ENCODE results near the gene VWA1. TPM values are rescaled to one million over a fixed set of nuclear protein-coding genes. Genes with fewer than 3 reads are reported as not detected.
A peak's percentile ranks its signal among the peaks of the same experiment; 100 is the strongest.
"Not testable (repeated sequence)": the region's sequence is repeated elsewhere in the genome, so short reads cannot be mapped to it uniquely, and the experiment has no call there.

The VWA1 gene
- polyA plus RNA-seq, 1 of the 3 experiments (the other 2 are of a cell fraction): 7.4 TPM

- no peak overlapping the region for H3K4me3 ChIP-seq (ENCODE audit: low read depth in 2 of 2, low read length in 1 of 2)
- CTCF ChIA-PET: interaction anchor here (0.8 to 1.3 kb wide), 2 partner anchors 37 to 42 kb away, joined by 3 to 4 read pairs; no protein-coding TSS in a partner anchor
- H3K36me3 ChIP-seq (replicated peaks in 1 of 2; ENCODE audit: control insufficient read depth in 1 of 2, insufficient read depth in 2 of 2, low read length in 1 of 2): no peaks in the 10 kb centered on the region
- 69% methylated on average over 3 of the region's 26 CpGs for WGBS (ENCODE audit: low lambda C conversion rate)
- H3F3A ChIP-seq (replicated peaks; ENCODE audit: insufficient read depth): no peaks in the 10 kb centered on the region
- H3K9me3 ChIP-seq: no peaks in the 10 kb centered on the region
- no peak overlapping the region for H2AFZ ChIP-seq (ENCODE audit: low read depth)
- H3K27me3 ChIP-seq (ENCODE audit: insufficient read depth): no peaks in the 10 kb centered on the region
- no peak for TF ChIP-seq TEAD4 (IDR thresholded peaks at IDR 0.05; ENCODE audit: borderline replicate concordance, insufficient read depth)
- TF ChIP-seq USF2 (IDR thresholded peaks at IDR 0.05; ENCODE audit: borderline replicate concordance, low read depth, low read length): no peak
- peak; percentile 34; the same call in 1 of the 2 replicates for TF ChIP-seq MXI1 (IDR thresholded peaks at IDR 0.05; ENCODE audit: low read depth, low read length)
- TF ChIP-seq NRF1 (IDR thresholded peaks at IDR 0.05; ENCODE audit: low read depth, low read length): no peak
- peak overlapping the region in 1 of 2 experiments; percentile 48; a peak in 1 of 4 replicates for H3K27ac ChIP-seq (ENCODE audit: low read depth in 2 of 2, low read length in 1 of 2)
- no peak overlapping the region for H3K4me2 ChIP-seq
- no peak overlapping the region for H3K9ac ChIP-seq
- no peaks in the 10 kb centered on the region for H3K79me2 ChIP-seq (ENCODE audit: insufficient read depth)
- peak; percentile 85 for DNase-seq
- peaks cover 0 to 13% of the 10 kb centered on the region in 2 experiments; a peak in 1 of 4 replicates for H3K4me1 ChIP-seq (ENCODE audit: control insufficient read depth in 1 of 2, insufficient read depth in 2 of 2, low read depth in 1 of 2, low read length in 1 of 2)
- POLR2A ChIA-PET: no interaction called here
- no peaks in the 10 kb centered on the region for H4K20me1 ChIP-seq (ENCODE audit: insufficient read depth)
- H3K9me2 ChIP-seq: no peaks in the 10 kb centered on the region
Observed at GRCh38 chr1:1462318-1462966, 27.0 kb downstream of the VWA1 start.

GRCh38 chr1:1463312-1463711 is 27.8 kb downstream of the VWA1 start:
- H4K20me1 ChIP-seq (ENCODE audit: insufficient read depth): no peaks in the 10 kb centered on the region
- no peaks in the 10 kb centered on the region for H3K79me2 ChIP-seq (ENCODE audit: insufficient read depth)
- H3K27me3 ChIP-seq (ENCODE audit: insufficient read depth): no peaks in the 10 kb centered on the region
- H3K36me3 ChIP-seq (replicated peaks in 1 of 2; ENCODE audit: control insufficient read depth in 1 of 2, insufficient read depth in 2 of 2, low read length in 1 of 2): no peaks in the 10 kb centered on the region
- H3K9ac ChIP-seq: no peak overlapping the region
- peaks cover 0 to 13% of the 10 kb centered on the region in 2 experiments; a peak in 1 of 4 replicates for H3K4me1 ChIP-seq (ENCODE audit: control insufficient read depth in 1 of 2, insufficient read depth in 2 of 2, low read depth in 1 of 2, low read length in 1 of 2)
- no peak overlapping the region for H2AFZ ChIP-seq (ENCODE audit: low read depth)
- H3K4me2 ChIP-seq: no peak overlapping the region
- ChIA-PET POLR2A (no interaction called here), CTCF (interaction anchor here (0.8 kb wide), 1 partner anchor 41 kb away, joined by 4 read pairs; no protein-coding TSS in a partner anchor)
- H3F3A ChIP-seq (replicated peaks; ENCODE audit: insufficient read depth): no peaks in the 10 kb centered on the region
- H3K27ac ChIP-seq (ENCODE audit: low read depth in 2 of 2, low read length in 1 of 2): no peak overlapping the region
- no peaks in the 10 kb centered on the region for H3K9me3 ChIP-seq
- no peak for DNase-seq
- H3K9me2 ChIP-seq: no peaks in the 10 kb centered on the region
- no peak for TF ChIP-seq RCOR1 (IDR thresholded peaks at IDR 0.05; ENCODE audit: low read length)
- no peak overlapping the region for H3K4me3 ChIP-seq (ENCODE audit: low read depth in 2 of 2, low read length in 1 of 2)
- 94% methylated on average over 3 of the region's 7 CpGs for WGBS (ENCODE audit: low lambda C conversion rate)

- peaks cover 21% of the 10 kb centered on the region for H3K79me2 ChIP-seq (ENCODE audit: insufficient read depth)
- POLR2A ChIA-PET; H3K27ac ChIP-seq (ENCODE audit: low read depth in 2 of 2, low read length in 1 of 2); H3K4me2 ChIP-seq; H3K36me3 ChIP-seq (replicated peaks in 1 of 2; ENCODE audit: control insufficient read depth in 1 of 2, insufficient read depth in 2 of 2, low read length in 1 of 2); H4K20me1 ChIP-seq (ENCODE audit: insufficient read depth); CTCF ChIA-PET; DNase-seq; H2AFZ ChIP-seq (ENCODE audit: low read depth); H3K9me3 ChIP-seq; H3K4me3 ChIP-seq (ENCODE audit: low read depth in 2 of 2, low read length in 1 of 2); H3K9ac ChIP-seq; H3K27me3 ChIP-seq (ENCODE audit: insufficient read depth); H3K4me1 ChIP-seq (ENCODE audit: control insufficient read depth in 1 of 2, insufficient read depth in 2 of 2, low read depth in 1 of 2, low read length in 1 of 2); H3F3A ChIP-seq (replicated peaks; ENCODE audit: insufficient read depth); H3K9me2 ChIP-seq: not testable (repeated sequence)
- WGBS (ENCODE audit: low lambda C conversion rate): 71% methylated on average over 3 of the region's 44 CpGs
Observed at GRCh38 chr1:1468196-1468985, 32.9 kb downstream of the VWA1 start.
